ENCODE results near the gene NAT9.

The NAT9 gene

DNA sequence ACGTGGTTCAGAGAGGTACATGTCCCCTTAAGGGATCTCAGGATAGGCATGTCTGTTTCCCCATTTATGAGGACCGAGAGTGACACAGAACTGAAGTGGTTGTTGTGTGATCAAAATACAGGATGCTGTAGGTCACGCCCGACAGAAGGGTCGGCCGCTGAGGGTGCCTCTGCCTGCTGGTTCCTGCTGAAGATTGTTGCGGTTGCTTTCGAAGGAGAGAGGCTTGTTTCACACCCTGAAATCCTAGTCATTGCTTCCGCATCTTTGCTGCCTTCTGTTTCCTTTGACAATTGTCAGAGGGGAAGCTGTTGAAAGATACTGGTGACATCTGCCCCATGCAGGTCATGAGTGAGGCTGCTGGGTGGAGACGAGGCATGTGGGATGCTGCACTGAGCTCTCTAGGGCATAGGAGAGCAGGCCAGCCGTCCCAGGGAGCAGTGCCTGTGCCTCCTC lies 3.8 kb upstream of the NAT9 start:
- DNase-seq = peak in 3 of 5 donors; percentile 41 to 95 (median 48)

DNA sequence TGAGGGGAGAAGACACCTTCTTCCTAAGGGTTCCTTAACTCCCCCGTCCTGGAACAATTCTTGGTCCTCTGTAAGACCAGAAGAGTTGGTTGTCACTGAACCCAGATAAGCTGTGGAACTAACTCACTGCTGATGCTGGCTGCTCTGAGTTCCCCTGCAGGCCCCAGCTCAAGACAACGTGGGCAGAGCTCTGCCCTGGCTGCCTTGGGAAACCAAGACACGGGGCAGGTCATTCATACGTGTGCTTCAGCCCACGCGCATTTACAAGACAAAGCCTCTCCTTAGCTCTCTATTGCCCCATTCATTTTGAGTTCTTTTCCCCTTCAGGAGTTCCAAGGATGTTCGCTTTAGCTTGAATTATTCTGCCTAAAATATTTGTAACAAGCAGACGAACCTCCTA lies 3.4 kb upstream of the NAT9 start:
- DNase-seq = no peak

DNA sequence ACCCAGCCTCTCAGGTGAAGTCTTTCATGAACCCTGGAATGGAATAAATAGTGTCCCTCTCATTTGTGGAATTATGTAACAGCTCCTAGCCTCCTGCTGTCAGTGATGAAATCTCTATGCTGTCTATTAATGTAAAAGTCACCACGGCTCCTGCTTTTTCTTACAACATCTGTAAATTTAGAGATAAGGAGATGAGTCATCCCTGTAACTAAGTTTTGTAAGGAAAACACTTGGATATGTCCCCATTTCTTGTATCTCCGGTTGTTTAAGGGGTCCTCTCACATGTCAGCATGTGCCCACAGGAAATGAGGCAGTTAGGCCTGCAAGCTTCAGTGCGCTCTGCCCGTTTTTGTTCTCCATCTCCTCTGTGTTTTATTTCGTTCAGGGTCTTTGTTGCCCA lies 2.8 kb upstream of the NAT9 start:
- no peak for DNase-seq

DNA sequence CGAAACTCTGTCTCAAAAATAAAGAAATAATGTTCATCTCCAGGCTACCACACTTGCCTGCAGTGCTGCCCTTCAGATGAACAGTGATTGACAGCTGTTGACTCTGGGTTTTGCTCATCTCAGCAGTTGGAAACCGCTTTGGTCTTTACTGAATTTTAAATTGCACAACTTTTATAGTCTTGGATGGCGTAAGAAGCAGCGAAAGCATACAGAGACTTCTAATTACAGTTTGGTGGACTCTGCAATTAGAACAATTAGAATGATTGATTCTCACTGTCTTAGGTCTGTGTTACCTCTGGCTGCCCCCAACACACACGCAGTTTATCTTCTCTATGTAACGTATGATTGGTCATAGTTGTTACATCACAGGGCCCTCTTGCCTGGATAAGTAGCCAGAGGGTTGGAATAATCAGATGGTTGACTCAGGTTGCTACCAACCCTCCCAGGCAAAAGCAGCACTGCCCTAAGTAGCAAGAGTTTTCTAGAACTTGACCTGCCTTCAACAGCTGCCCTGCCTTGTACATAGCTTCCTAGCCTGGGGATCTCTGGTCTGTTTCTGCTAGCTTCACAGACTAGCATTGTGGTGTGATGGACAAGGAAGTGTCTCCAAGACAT lies 1.9 kb upstream of the NAT9 start:
- no peak for DNase-seq

DNA sequence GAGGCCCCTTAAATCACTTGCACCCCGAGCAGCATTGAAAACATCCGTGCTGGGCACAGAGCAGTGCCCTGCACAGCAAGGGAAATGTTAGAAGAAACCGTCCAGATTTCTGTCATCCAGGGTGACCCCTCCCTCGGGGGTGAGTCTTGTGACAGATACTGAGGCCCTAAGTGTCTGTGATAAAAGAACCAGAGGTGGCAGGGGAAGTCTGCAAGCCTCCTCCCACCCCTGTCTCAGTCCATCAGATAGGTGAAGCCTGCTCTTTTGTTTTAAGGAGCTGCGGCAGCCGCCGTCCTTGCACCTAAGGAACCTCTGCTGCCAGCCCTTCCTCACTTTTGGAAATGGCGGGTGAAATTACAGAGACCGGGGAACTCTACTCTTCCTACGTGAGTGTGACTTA lies 845 bp upstream of the NAT9 start:
- DNase-seq = no peak

DNA sequence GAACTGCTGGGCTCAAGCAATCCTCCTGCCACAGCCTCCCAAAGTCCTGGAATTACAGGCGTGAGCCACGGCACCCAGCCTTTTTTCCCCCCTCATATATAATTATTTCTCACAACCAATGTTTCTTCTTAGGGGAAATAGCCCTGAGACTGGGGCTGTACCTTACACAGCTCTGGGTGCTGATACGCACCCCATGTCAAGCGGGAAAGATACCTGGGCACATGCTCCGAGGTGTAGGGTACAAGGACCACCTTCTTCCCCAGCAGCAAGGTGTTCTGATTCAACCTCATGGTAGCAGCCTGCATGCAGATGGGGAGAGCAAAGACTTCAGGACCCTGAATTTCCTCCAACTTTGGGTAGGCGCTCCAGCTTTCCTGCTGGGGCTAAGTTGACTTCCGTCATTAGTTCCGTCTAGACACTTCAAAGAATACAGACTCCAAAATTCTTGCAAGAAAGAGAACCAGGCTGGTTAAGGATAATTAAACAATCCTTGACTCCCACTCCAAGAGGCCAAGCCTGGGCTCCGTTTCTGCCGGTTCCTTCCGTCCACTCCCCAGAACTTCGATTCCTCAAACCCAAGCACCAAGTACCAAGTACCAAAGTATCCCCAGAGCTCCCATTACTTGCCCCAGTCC lies 619 bp downstream of the NAT9 start:
- no peak for DNase-seq

DNA sequence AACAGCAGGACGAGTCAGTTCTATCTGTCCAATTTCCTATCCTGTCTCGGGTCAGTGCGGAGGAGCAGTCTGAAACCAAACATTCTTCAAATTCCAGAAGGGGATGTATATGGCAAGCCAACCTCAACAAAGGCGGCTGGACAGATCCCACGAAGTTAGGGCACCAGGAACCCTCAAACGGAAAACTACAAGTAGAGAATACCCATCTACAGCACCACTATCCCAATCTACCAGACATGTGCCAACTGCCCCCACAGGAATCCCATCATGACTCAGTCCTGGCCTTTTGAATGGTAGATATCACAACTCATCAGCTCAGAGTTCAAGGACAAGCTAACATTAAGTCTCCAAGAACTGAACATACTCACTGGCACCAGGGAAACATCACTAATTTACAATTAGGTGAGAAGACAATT lies 2.3 kb downstream of the NAT9 start:
- no peak for DNase-seq

DNA sequence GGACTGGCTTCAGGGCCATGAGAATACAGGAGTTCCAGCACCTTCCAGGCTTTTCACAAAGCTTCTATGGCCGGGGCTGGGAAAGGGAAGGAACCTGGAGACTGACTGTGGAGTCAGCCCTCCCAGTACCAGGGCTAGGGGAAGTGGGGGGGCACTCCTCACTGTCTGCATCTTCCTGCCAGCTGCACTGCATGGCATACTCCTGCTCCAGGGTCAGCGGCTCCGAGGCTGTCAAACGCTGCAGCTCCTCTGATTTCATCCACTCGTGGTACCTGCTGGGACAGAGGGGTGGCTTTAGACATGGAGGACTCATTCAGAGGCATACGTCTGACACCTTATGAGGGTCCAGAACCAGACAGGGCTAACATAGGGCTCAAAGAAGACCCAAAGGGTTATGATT lies 2.7 kb downstream of the NAT9 start:
- DNase-seq = no peak

DNA sequence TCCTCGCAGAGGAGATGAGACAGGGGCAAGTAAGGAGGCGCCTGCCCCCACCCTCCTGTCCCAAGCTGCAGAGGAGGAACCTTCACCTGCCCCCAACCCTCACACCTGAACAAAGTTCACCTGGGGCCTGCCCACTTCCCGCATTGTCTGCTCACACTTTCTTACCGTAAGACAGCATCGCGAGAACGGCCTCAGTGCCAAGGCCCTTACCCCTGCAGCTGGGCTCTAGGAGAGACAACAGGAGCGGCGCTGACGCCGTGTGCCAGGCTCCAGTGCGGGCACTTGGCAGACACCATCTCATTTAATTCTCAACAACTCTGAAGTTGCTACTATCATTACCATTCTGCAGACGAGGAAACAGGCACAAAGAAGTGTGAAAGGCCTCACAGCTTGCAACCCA lies 4.1 kb downstream of the NAT9 start:
- no peak for DNase-seq

DNA sequence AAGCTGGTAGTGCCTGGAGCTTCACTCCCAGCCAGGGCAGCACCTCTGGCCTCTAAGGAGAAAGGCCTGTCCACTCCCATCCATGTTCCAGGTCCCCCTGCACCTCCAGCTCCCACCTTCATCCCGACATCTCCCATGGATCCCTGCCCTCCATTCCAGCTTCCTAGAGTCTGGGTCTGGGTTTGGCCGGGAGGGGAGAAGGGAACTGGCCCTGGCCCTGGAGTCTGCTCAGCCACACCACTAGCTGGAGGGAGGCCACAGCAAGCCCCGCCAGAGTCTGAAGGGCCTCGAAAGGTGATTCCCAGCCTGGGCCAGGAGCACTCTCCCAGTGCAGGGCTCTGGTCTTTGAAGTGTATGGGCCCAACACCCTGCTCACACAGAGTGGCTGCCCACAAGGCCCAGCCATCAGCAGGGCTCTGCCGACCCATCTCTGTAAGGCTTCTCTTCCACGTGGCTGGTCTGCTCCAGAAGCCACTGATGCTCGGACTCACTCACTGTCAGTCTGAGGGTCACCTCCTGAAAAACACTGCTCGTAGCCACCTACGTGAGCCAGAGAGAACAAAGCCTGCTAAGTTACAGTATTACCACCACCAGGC lies 4.7 kb downstream of the NAT9 start:
- DNase-seq = no peak

DNA sequence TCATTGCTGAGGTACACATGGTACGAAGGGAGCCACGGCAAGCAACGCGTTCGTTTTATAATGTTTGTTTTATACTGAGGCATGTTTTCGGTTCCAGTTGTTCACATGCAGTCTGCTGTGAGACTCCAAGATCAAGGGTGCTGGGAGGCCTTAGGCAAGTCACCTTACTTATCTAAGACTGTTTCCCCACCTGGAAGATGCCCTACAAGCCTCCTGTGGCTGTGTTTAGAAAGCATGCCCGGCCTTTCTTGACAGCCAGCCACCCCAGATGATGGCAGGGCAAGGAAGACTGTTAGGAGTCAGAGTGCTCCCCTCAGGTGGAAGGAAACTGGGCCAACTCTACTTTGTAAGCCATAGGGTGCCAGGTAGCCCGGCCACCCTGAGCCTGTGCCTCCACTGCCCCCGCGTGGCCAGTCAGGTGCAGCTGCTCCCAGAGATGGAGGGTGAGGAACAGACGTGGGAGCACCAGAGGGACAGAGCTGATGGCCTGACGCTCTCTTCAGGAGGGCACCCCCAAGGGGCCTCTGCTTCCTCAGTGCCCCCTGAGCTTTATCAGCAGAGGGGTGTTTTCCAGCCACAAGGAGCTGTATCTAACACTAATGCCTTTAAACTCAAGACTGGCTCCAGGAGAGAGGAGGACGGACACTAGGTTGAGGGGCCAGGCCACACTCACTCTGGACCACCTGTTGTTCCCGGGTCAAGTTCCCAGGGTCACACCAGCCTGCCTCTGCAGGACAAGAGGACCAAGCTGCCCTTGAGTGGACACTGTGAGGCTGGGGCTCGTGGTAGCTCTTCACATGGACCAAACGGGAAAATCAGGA lies 5.4 kb downstream of the NAT9 start:
- DNase-seq = peak; percentile 55 to 72 (median 66)

DNA sequence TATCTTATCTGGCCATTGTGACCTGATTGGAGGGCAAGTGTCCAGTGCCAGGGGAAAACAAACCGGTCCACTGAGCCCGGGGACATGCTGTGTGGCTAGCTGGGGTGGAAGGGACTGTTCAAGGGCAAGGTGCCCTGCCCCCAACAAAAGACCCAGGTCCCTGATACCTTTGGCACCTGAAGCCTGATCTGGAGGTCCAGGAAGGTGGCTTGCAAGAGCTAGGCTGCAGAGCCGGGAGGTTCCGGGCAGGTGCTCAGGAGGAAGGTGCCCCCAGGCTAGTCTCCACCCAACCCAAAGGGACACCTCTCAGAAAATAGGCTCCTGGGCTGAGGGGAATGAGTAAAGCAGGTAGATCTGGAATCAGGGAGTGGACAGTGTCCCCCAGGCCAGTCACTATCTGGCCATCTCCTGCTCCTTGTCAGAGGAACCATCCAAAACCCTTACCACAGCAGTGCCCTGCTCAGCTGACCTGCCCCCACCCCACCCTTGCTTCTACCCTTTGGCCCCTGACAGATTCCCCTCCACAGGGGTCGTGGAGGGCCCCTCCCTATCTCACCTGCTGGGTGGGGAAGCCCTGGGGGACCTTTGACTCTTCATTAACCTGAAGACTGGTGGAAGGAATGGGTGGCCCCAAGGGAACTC lies 6.2 kb downstream of the NAT9 start:
- no peak for DNase-seq

DNA sequence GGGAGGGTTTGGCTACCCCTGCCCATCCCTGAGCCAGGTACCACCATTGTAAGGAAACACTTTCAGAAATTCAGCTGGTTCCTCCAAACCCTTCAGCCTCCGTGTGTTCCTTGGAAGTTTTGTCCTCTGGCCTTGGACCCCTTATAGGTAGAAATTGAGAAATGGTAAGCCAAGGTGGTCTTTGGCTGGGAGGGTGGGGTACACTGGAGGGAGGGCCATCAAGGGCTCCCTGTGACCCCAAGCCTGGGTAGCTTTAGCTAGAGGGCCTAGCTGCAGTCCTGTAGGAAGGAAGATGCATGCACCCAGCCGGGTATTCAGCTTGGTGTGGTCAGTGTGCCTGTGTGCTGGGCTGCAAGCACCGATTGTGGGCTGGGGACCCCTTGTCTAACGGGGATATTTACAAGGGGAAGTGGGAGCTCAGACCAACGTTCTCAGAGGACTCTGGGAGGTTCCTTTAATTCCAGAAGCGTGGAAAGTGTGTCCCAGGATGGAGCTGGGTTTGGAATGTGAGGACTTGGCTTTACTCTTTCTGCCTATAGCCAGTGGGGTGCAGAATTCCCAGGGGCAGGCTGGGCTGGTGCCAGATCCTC lies 6.8 kb downstream of the NAT9 start:
- no peak for DNase-seq

DNA sequence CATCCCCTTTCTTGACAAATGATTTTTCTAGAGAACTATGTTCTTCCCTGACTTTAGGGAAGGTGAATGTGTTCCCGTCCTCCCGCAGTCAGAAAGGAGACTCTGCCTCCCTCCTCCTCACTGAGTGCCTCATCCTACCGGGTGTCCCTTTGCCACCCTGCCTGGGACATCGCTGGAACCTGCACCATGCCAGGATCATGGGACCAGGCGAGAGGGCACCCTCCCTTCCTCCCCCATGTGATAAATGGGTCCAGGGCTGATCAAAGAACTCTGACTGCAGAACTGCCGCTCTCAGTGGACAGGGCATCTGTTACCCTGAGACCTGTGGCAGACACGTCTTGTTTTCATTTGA lies 7.4 kb downstream of the NAT9 start:
- no peak for DNase-seq

DNA sequence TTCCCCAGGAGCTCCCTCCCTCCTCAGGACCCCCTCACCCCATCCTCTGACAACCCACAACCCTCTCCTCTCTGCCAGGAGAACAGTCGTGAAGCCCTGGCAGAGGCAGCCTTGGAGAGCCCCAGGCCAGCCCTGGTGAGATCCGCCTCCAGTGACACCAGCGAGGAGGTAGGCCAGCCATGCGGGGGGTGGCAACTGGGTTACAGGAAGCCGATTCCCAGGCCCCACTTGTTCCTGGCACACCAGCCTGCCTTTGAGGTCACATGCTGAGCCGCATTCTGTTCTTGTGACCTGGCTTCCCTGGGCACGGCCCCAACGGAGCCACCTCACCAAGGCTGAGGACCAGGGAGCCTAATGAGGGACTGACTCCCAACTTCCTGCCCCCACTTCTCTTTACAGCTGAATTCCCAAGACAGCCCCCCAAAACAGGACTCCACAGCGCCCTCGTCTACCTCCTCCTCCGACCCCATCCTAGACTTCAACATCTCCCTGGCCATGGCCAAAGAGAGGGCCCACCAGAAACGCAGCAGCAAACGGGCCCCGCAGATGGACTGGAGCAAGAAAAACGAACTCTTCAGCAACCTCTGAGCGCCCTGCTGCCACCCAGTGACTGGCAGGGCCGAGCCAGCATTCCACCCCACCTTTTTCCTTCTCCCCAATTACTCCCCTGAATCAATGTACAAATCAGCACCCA lies 7.9 kb downstream of the NAT9 start:
- no peak for DNase-seq

DNA sequence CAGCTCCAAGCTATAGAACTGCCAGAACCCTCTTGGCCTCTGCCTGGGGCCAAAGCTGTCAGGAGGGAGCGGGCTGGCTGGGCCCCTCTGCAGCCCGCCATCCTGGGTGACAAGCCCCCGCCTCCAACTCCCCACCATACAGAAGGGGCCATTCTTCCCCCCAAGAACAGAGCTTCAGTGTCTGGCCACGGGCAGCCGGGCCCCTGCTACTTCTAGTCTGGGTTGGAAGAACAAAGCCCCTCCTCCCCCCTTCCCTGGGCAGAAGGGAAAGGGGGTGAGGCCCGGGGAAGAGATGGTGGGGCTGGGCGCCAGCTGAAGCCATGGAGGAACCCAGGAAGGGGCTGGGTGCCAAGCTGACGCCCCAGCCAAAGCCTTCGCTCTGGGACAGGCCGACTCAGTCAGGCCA lies 9.0 kb downstream of the NAT9 start:
- no peak for DNase-seq

DNA sequence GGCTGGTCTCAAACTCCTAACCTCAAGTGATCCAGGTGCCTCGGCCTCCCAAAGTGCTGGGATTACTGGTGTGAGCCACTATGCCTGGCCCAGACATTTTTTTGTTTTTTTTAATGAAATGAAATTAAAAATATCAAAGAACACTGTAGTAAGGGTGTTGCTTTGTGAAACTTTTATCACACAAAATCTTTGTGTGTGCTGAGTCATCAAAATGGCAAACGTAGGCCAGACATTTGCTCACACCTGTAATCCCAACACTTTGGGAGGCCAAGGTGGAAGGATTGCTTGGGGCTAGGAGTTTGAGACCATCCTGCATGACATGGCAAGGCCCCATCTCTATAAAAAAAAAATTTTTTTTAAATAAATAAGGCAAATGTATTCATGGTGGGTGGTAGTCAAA lies 9.7 kb downstream of the NAT9 start:
- no peak for DNase-seq

DNA sequence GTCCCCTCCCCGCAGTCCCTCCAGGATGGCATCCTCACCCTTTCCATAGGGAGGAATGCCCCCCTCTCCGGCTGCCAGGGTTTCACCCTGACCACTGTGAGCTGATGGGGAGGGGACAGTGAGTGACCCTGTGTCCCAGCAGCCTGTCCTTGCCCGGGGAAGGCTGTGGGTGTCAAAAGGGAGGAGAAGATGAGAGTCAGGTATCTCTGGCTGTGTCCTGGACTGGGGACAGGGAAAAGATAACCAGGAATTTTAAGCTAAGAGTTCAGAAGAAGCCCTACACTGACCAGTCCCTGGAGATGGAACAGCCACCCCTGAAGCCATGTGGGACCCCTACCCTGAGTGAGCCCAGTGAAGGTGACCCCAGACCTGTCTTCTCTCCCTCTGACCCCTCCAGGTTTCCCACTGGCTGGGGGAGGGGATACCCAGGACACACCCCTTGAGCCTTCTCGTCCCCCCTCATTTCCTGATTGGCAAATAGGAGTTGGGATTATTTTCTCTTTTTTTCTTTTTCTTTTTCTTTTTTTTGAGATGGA lies 11.3 kb downstream of the NAT9 start:
- no peak for DNase-seq

DNA sequence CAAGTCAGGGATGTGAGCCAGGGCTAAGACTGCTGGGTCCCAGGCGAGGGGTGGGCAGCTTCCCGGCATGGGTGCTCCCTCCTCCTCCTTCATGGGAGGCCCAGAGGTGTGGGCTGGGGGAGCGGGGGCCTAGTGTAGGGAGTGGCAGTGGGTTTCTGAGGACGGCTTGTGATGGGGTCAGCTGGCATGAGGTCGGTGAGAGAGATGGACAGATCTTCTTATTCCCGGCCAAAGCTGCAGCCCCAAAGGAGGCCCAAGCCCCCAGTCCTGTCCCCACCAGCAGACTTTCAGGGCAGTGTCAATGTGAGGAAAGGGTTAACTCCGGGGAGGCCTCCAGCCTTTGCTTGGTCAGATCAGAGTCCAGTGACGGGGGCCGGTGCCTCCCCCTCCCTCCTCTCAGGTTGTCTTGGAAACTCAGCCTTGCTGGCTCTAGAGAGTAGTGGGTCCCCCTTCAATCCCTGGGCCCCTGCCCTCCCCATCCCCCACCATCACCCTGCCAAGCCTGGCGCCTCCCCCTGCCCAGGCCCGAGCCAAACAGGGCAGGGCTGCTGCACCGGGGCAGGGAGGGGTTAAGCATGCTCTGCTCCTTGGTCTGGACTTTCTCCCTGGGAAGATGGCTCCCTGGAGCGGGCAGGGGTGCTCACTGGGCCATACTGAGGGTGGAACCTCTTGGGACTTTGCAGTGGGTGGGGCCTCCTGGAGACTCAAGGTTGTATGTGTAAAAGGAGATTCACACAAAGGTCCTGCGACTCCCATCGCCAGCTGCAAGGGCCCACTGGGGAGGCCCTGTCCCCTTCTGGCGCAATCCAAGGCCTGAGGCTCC lies 12.4 kb downstream of the NAT9 start:
- DNase-seq = no peak

DNA sequence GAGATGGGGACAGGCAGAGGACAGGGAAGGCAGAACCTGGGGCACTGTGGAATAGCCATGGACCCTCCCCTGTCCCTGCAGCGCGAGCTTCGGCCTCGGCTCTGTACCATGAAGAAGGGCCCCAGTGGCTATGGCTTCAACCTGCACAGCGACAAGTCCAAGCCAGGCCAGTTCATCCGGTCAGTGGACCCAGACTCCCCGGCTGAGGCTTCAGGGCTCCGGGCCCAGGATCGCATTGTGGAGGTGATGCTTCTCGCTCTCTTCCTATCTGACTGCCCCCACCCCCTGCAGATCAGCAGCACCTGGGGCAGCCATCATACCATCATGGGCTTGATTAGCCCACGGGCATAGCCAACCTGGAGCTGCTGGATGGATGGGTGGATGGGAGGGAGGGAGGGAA lies 14.2 kb downstream of the NAT9 start:
- DNase-seq = no peak

DNA sequence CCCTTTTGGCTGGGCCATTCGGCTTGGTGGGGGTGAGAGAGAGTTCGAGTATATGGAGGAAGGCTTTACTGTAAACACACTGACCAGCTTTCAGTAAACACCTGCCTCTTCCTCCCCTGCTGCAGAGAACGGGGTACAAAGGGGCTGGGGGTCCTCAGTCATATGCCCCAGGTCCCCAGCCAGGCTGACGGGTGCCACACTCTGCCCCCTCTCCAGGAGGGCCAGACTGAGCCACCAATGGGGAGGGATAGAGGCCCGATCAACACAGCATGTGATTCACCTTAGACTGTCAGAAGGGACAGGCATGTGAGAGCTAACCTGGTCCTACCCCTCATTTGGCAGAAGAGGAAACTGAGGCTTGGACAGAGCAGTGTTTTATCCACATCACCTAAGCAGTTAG lies 14.7 kb downstream of the NAT9 start:
- no peak for DNase-seq

All from T-helper 1 cell (primary cell).